HEK293 (cell line): Measurements from ENCODE around the gene TP73.

Experiments
- CTCF ChIA-PET: fragments of 350-600 bp; formaldehyde crosslinking; extraction: SDS; loops from one replicate; lab custom pipeline; 2021; ENCODE audit warnings: antibody characterized with exemption; lab: Yijun Ruan, JAX
- POLR2A ChIA-PET: fragments of 300-600 bp; formaldehyde crosslinking; extraction: SDS; loops from one replicate; lab custom pipeline; 2020; ENCODE audit warnings: antibody characterized with exemption, inconsistent platforms; lab: Yijun Ruan, JAX
- H3K27ac ChIP-seq: fragments of 200-500 bp; sonication (Bioruptor generic); 2 replicates; pipeline ENCODE4 v1.5.1; 2014; ENCODE audit warnings: low read depth, low read length, control low read depth, inconsistent platforms; ENCODE audit errors: extremely low read depth
- H3K36me3 ChIP-seq, 2 experiments: fragments of 200-500 bp in 1 of 2; sonication (Bioruptor generic) in 1 of 2; 1 replicate in 1 of 2; 2 replicates in 1 of 2; pipeline ENCODE4 v1.5.1; 2014 to 2017; ENCODE audit warnings: inconsistent platforms in 2 of 2, low read length in 2 of 2; ENCODE audit not compliant: control insufficient read depth in 2 of 2, insufficient read depth in 1 of 2
- H3K4me1 ChIP-seq: fragments of 200-500 bp; sonication (Bioruptor generic); 2 replicates; pipeline ENCODE4 v1.5.1; 2014; ENCODE audit warnings: mild to moderate bottlenecking, low read length, inconsistent platforms; ENCODE audit not compliant: control insufficient read depth, insufficient read depth
- H3K4me3 ChIP-seq: 2 replicates; pipeline ENCODE4 v1.5.1; 2011; ENCODE audit warnings: low read depth, mild to moderate bottlenecking, control low read depth, low read length, moderate library complexity
- H3K9me3 ChIP-seq: fragments of 200-500 bp; sonication (Bioruptor generic); 2 replicates; pipeline ENCODE4 v1.5.1; 2014; ENCODE audit warnings: low read depth, low read length, inconsistent platforms; ENCODE audit not compliant: control insufficient read depth, insufficient read depth
- EGR2 ChIP-seq: fragments of 450-650 bp; formaldehyde crosslinking; IDR thresholded peaks from 2 replicates; pipeline ENCODE4 v1.5.1; 2016; ENCODE audit warnings: low read depth, missing biosample characterization, missing genetic modification characterization
- GLIS1 ChIP-seq: fragments of 450-650 bp; formaldehyde crosslinking; IDR thresholded peaks from 2 replicates; pipeline ENCODE4 v1.5.1; 2016; ENCODE audit warnings: missing biosample characterization, missing genetic modification characterization
- GLIS2 ChIP-seq: fragments of 450-650 bp; formaldehyde crosslinking; IDR thresholded peaks from 2 replicates; pipeline ENCODE4 v1.5.1; 2016; ENCODE audit warnings: missing biosample characterization, missing genetic modification characterization
- KLF1 ChIP-seq: fragments of 450-650 bp; formaldehyde crosslinking; IDR thresholded peaks from 2 replicates; pipeline ENCODE4 v1.5.1; 2016; ENCODE audit warnings: missing biosample characterization, missing genetic modification characterization
- PRDM6 ChIP-seq: fragments of 450-650 bp; formaldehyde crosslinking; IDR thresholded peaks from 2 replicates; pipeline ENCODE4 v1.5.1; 2017; ENCODE audit warnings: missing biosample characterization, missing genetic modification characterization
- SCRT2 ChIP-seq: fragments of 450-650 bp; formaldehyde crosslinking; IDR thresholded peaks from 2 replicates; pipeline ENCODE4 v1.5.1; 2016; ENCODE audit warnings: missing biosample characterization, missing genetic modification characterization
- ZBTB20 ChIP-seq: fragments of 450-650 bp; formaldehyde crosslinking; IDR thresholded peaks from 2 replicates; pipeline ENCODE4 v1.5.1; 2016; ENCODE audit warnings: missing biosample characterization, missing genetic modification characterization
- ZIC2 ChIP-seq: fragments of 450-650 bp; formaldehyde crosslinking; IDR thresholded peaks from 2 replicates; pipeline ENCODE4 v1.5.1; 2016; ENCODE audit warnings: missing biosample characterization, missing genetic modification characterization
- ZNF157 ChIP-seq: fragments of 450-650 bp; formaldehyde crosslinking; IDR thresholded peaks from 2 replicates; pipeline ENCODE4 v1.5.1; 2016; ENCODE audit warnings: missing biosample characterization, missing genetic modification characterization
- ZNF473 ChIP-seq: fragments of 450-650 bp; formaldehyde crosslinking; IDR thresholded peaks from 2 replicates; pipeline ENCODE4 v1.5.1; 2017; ENCODE audit warnings: missing biosample characterization, missing genetic modification characterization
- ZNF518A ChIP-seq: fragments of 450-650 bp; formaldehyde crosslinking; conservative IDR thresholded peaks from 2 replicates; pipeline ENCODE4 v1.5.1; 2016; ENCODE audit warnings: low read depth, missing biosample characterization, missing genetic modification characterization
- ZNF600 ChIP-seq: fragments of 450-650 bp; formaldehyde crosslinking; IDR thresholded peaks from 2 replicates; pipeline ENCODE4 v1.5.1; 2016; ENCODE audit warnings: missing biosample characterization, missing genetic modification characterization
- TF ChIP-seq, protein P1 (sequence below): fragments of 450-650 bp; formaldehyde crosslinking; optimal IDR thresholded peaks from 2 replicates; pipeline ENCODE3; 2016; ENCODE audit warnings: missing biosample characterization, mild to moderate bottlenecking, missing genetic modification characterization

TP73 gene

GRCh38 chr1:3673381-3674099 lies 21.2 kb downstream of the TP73 start:
- Histone ChIP-seq H3K9me3 (no peaks in the 10 kb centered on the region), H3K4me1 (peaks cover under 1% of the 10 kb centered on the region; the same call in 1 of the 2 replicates), H3K36me3 (no peaks in the 10 kb centered on the region), H3K27ac (no peak overlapping the region), H3K4me3 (no peak overlapping the region)
- TF ChIP-seq SCRT2 (tag by site-specific recombination), result 0 out of 2 replicates have a peak, but pooled peaks have one; percentile 27
- TF ChIP-seq, protein P1, sequence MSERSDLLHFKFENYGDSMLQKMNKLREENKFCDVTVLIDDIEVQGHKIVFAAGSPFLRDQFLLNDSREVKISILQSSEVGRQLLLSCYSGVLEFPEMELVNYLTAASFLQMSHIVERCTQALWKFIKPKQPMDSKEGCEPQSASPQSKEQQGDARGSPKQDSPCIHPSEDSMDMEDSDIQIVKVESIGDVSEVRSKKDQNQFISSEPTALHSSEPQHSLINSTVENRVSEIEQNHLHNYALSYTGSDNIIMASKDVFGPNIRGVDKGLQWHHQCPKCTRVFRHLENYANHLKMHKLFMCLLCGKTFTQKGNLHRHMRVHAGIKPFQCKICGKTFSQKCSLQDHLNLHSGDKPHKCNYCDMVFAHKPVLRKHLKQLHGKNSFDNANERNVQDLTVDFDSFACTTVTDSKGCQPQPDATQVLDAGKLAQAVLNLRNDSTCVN (tag by site-specific recombination), result no peak
- ChIA-PET CTCF (no interaction called here), POLR2A (no interaction called here)

DNA sequence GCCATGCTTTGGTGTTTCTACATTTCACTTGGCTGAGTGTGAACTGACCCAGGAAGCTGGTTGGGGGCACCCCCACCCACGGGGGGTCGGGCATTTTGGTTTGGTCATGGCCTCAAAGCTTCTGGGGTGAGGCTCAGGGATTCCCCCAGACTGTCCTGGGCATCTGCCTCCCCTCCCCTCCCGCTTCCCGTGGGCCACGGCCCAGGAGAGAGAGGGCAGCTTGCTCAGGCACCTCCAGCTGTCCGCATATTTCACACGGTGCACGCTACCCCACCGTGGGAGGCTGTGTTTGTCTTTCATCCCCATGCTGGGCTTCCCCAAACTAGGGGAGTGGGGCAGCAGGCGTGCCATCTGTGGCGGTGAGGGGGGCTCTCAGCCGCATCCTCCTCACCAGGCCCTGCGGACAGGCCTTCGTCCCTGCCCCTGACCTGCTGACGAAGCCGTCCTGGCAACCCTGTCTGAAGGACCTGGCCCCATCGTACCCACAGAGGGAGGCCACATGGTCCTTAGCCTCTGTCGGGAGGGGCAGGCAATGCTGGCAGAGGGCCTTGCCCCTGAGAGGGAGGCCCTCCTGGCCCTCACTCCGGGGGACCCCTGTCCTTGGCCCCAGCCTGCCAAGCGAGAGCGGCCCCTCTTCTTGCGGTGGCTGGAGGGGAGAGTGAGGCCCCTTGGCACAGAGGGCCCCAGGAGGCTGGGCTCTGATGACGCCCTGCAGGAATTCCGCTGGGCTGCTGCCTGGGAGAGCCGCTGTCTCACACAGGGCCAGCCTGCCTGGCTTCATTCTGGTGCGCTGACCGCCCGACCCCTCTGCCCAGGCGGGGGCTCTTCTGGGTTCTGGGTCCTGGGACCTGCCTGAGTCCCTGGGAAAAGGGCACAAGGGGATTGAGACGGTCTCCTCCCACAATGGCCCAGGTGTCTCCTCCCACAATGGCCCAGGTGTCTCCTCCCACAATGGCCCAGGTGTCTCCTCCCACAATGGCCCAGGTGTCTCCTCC lies 22.1 kb downstream of the TP73 start:
- CTCF ChIA-PET, result no interaction called here
- Histone ChIP-seq H3K9me3 (no peaks in the 10 kb centered on the region), H3K36me3 (no peaks in the 10 kb centered on the region), H3K4me3 (no peak overlapping the region), H3K27ac (no peak overlapping the region), H3K4me1 (no peaks in the 10 kb centered on the region)
- TF ChIP-seq EGR2, result peak; percentile 31; the same call in 1 of the 2 replicates
- TF ChIP-seq GLIS1 (tag by site-specific recombination), result peak; percentile 50; the same call in 1 of the 2 replicates
- TF ChIP-seq ZNF518A (tag by site-specific recombination), result no peak
- peak; percentile 91 for TF ChIP-seq ZIC2 (tag by site-specific recombination)
- TF ChIP-seq GLIS2 (tag by site-specific recombination), result peak; percentile 5; the same call in 1 of the 2 replicates
- no peak for TF ChIP-seq PRDM6
- POLR2A ChIA-PET, result no interaction called here

DNA sequence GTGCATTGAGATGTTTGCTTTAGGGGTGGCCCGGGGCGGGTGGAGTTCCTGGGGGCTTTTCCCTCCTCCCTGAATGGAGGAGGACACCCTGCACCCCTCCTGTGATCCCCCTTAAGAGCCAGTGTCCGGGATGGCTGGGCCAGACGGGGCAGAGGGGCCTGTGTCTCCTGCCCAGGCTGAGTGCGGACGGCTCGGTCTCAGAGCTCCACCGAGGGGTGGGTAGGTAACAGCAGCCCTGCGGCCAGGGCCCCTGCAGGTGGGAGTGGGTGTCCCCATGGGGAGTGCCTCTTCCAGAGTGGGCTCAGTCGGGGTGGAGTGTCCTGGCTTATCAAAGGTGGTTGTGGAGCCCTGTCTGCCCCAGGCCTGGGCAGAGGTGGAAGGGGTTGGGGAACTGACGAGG lies 23.1 kb downstream of the TP73 start:
- ChIA-PET CTCF (no interaction called here), POLR2A (no interaction called here)
- no peaks in the 10 kb centered on the region for H3K36me3 ChIP-seq
- H3K4me3 ChIP-seq, result no peak overlapping the region
- H3K27ac ChIP-seq, result no peak overlapping the region
- TF ChIP-seq KLF1 (tag by site-specific recombination) (0 out of 2 replicates have a peak, but pooled peaks have one; percentile 11), GLIS2 (tag by site-specific recombination) (0 out of 2 replicates have a peak, but pooled peaks have one; percentile 10), ZNF600 (tag by site-specific recombination) (0 out of 2 replicates have a peak, but pooled peaks have one; percentile 26), ZNF473 (tag by site-specific recombination) (no peak), ZNF157 (no peak), ZBTB20 (no peak)
- no peaks in the 10 kb centered on the region for H3K9me3 ChIP-seq
- H3K4me1 ChIP-seq, result no peaks in the 10 kb centered on the region
